NT2/D1 (cell line): ENCODE data around the gene TFDP1.

Source experiments
- DNase-seq: peaks from one replicate; pipeline ENCODE4 v3.0.0-alpha.2; 2011; ENCODE audit warnings: low read depth, low spot score
- H3K27me3 ChIP-seq: 2 replicates; pipeline ENCODE4 v1.6.0; 2011; ENCODE audit warnings: mild to moderate bottlenecking; ENCODE audit not compliant: insufficient read length, insufficient read depth
- H3K36me3 ChIP-seq: 2 replicates; pipeline ENCODE4 v1.6.1; 2011; ENCODE audit warnings: mild to moderate bottlenecking, low read length, mixed read lengths; ENCODE audit not compliant: insufficient read depth, insufficient read length
- H3K4me1 ChIP-seq: 2 replicates; pipeline ENCODE4 v1.5.1; 2011; ENCODE audit not compliant: insufficient read depth, insufficient read length
- H3K4me3 ChIP-seq: 2 replicates; pipeline ENCODE4 v1.5.1; 2011; ENCODE audit warnings: low read depth; ENCODE audit not compliant: insufficient read length
- H3K9ac ChIP-seq: 2 replicates; pipeline ENCODE4 v1.6.0; 2011; ENCODE audit warnings: low read depth; ENCODE audit not compliant: insufficient read length
- H3K9me3 ChIP-seq: 2 replicates; pipeline ENCODE4 v1.5.1; 2011; ENCODE audit warnings: mild to moderate bottlenecking, low read length; ENCODE audit not compliant: insufficient read depth
- SUZ12 ChIP-seq: IDR thresholded peaks from 2 replicates; pipeline ENCODE4 v1.6.1; 2011; ENCODE audit not compliant: insufficient read length, insufficient read depth; ENCODE audit errors: extremely low read depth
- YY1 ChIP-seq: IDR thresholded peaks from 2 replicates; pipeline ENCODE4 v1.6.1; 2011; ENCODE audit not compliant: insufficient read length, insufficient read depth
- ZNF274 ChIP-seq: IDR thresholded peaks from 2 replicates; pipeline ENCODE4 v1.6.1; 2011; ENCODE audit warnings: mild to moderate bottlenecking, low read depth, low read length

The TFDP1 gene

DNA sequence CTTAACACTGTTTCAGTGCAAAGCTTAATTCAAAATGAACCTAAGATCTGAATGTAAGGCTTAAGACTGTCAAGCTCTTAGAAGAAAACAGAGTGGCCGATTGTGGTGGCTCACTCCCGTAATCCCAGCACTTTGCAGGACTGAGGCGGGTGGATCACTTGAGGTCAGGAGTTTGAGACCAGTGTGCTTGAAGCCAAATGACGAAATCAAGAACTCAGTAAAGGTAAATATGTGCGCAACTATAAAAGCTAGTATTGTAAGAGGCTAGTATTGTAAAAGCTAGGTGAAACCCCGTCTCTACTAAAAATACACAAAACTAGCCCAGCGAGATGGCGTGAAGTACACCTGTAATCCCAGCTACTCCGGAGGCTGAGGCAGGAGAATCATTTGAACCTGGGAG lies 60.8 kb downstream of the TFDP1 start:
- H3K4me1 ChIP-seq = no peaks in the 10 kb centered on the region
- H3K4me3 ChIP-seq = no peak overlapping the region
- TF ChIP-seq YY1 = no peak
- TF ChIP-seq SUZ12 = no peak
- no peak for TF ChIP-seq ZNF274
- H3K27me3 ChIP-seq = no peaks in the 10 kb centered on the region
- no peaks in the 10 kb centered on the region for H3K9me3 ChIP-seq
- DNase-seq = no peak
- H3K9ac ChIP-seq = no peak overlapping the region
- H3K36me3 ChIP-seq = peaks cover 15% of the 10 kb centered on the region

DNA sequence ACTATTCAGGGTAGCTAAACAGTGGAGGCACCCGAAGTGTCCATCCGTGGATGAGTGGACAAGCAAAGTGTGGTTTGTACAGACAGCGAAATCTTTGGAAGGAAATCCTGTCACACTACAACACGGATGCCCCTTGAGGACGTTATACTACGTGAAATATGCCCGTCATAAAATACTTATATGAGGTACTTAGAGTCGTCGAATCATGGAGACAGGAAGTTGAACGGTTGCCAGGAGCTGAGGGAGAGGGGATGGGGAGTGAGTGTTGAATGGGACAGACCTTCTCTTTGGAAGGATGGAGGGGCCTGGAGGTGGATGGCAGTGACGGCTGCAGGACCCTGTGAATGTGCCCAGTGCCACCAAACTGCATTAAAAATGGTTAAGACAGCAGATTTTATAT lies 61.8 kb downstream of the TFDP1 start:
- Histone ChIP-seq H3K36me3 (peaks cover 9% of the 10 kb centered on the region), H3K4me3 (no peak overlapping the region), H3K9me3 (no peaks in the 10 kb centered on the region), H3K27me3 (no peaks in the 10 kb centered on the region), H3K9ac (no peak overlapping the region), H3K4me1 (no peaks in the 10 kb centered on the region)
- DNase-seq = no peak
- TF ChIP-seq YY1 (no peak), ZNF274 (no peak), SUZ12 (no peak)

DNA sequence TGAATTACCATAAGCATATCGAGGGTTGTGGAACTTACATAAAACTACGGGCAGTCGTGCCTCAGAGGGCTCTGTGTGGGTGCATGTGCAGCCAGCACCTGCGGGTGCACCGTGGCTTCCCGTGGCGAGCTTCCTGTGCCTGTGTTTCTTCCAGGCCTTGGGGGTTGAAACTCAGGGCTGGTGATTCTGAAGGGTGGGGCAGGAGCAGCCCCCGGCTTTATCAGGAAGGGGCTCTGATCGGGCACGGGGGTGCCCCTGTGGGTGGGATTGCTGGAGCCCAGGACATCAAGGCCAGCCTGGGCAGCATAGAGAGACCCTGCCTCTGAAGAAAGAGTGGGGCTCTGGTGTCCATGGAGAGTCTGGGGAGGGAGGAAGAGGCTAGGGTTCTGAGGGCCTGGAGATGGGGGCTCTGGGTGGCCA lies 62.4 kb downstream of the TFDP1 start:
- Histone ChIP-seq H3K27me3 (no peaks in the 10 kb centered on the region), H3K9ac (no peak overlapping the region), H3K4me1 (peaks cover 2% of the 10 kb centered on the region), H3K9me3 (no peaks in the 10 kb centered on the region), H3K4me3 (no peak overlapping the region), H3K36me3 (peaks cover 4% of the 10 kb centered on the region)
- TF ChIP-seq YY1 (no peak), SUZ12 (no peak), ZNF274 (no peak)
- no peak for DNase-seq

DNA sequence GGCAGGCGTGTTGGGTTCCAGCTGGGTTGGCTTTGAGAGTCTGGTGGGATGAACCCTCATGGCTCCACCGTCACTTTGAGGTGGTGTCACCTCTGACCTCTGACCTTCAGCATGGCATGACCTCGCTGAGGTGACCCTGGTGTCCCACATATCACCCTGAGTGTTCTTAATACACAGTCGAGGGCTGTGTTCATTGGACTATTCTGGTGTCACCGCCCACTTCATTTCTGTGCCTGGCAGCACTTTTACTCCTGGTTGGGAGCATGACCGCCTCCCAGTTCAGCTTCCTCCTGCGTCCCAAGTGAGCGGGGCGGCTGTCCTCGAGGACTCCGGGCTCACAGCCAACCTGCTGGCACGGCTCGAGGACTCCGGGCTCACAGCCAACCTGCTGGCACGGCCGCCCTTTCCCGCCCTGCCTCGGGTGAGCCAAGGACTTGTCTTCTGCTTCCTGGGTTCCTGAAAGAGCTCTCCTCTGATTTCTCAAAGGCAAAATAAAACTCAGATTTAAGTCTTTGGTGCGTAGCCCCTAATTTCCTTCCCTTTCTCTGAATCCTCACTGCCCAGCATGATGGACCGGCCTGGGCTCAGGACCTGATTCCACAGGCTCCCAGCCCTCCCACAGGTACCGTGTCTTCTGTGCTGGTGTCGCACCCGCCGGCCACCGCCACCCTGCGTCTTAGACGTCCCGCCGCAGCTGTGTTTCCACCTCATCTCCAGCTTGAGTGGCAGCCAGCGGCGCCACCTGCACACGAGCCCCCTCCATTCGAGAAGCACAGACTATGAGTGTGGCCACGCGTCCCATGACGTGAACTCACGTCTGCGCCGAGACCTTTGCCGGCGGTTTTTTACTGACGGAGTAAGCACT lies 63.0 kb downstream of the TFDP1 start:
- Histone ChIP-seq H3K4me1 (peaks cover 8% of the 10 kb centered on the region), H3K4me3 (no peak overlapping the region), H3K36me3 (peaks cover 3% of the 10 kb centered on the region), H3K9ac (no peak overlapping the region), H3K9me3 (no peaks in the 10 kb centered on the region), H3K27me3 (no peaks in the 10 kb centered on the region)
- no peak for DNase-seq
- TF ChIP-seq SUZ12 (no peak), ZNF274 (no peak), YY1 (no peak)

DNA sequence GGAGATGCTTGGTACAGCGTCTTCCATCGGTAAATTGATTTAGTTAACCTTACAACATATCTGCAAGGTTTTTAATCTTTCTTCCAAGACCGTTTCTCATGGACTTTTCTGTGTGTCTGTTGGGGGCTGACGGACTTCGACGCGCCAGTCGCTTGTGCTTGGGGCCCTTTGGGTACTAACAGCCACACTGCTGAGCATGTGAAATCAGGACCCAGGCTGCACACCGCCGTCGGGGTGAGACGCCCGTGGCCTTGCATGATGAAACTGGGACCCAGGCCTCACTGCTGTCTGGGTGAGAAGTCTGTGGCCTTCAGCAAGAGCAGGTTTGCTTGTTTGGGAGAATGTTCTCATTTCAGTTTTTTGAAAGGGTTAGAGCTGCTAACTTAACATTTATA lies 63.7 kb downstream of the TFDP1 start:
- no peak overlapping the region for H3K9ac ChIP-seq
- peaks cover 13% of the 10 kb centered on the region for H3K4me1 ChIP-seq
- H3K36me3 ChIP-seq = peaks cover 2% of the 10 kb centered on the region
- no peaks in the 10 kb centered on the region for H3K27me3 ChIP-seq
- DNase-seq = no peak
- H3K4me3 ChIP-seq = no peak overlapping the region
- no peaks in the 10 kb centered on the region for H3K9me3 ChIP-seq
- TF ChIP-seq SUZ12 (no peak), YY1 (no peak), ZNF274 (no peak)

DNA sequence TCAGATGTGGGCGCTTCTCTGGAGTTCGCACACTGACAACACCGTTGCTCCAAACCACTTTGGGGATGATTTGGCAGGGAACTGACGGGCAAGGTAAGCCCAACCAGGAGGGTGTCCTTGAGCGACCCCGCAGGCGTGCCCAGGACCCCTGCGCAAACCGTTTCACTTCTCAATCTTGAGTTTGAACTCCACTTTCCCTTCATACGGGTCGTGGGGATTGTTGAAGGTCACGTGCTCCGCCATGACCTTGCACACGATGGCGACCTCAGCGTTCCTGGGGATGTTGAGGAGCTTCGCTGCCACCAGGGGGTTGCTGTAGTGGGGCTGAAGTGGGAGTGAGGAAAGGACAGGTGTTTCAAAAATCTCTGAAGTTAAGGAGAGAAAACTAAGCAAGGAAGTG lies 64.7 kb downstream of the TFDP1 start:
- Histone ChIP-seq H3K9ac (no peak overlapping the region), H3K4me3 (no peak overlapping the region), H3K9me3 (no peaks in the 10 kb centered on the region), H3K4me1 (peaks cover 13% of the 10 kb centered on the region), H3K27me3 (no peaks in the 10 kb centered on the region), H3K36me3 (peaks cover 2% of the 10 kb centered on the region)
- no peak for DNase-seq
- TF ChIP-seq SUZ12 = no peak

DNA sequence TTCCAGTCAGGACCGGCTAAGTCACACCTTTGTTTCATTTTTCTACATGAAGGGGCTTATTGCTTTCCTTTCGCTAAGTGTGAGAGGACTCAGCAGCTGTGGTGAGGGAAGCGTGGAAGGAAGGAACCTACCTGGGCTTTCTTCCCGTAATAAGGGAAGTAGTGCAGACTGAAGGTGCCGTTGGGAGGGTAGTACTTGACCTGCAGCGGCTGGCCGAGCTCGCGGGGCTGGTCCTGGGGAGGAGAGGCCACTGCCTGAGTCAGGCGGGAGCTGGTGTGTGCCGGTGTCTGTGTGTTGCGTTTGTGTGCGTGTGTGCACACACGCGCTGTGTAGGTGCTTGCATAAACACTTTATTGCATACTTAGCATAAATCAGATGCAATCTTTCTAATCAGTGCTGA lies 65.7 kb downstream of the TFDP1 start:
- Histone ChIP-seq H3K4me3 (no peak overlapping the region), H3K36me3 (peaks cover 2% of the 10 kb centered on the region), H3K9ac (no peak overlapping the region), H3K4me1 (peaks cover 13% of the 10 kb centered on the region), H3K27me3 (no peaks in the 10 kb centered on the region), H3K9me3 (no peaks in the 10 kb centered on the region)
- DNase-seq = no peak
- no peak for TF ChIP-seq YY1
- TF ChIP-seq ZNF274 = no peak
- no peak for TF ChIP-seq SUZ12
